Pancreas (tissue), 10 donors: Measurements from ENCODE around the gene IQGAP3. TPM values are rescaled to one million over a fixed set of nuclear protein-coding genes. Genes with fewer than 3 reads are reported as not detected.

Experiments used
- ATAC-seq, 4 donors: fragments of 200-7000 bp; cut with Tn5 transposase; one replicate each; pipeline versions ENCODE4 v1.8.0 to v1.9.1; 2020; ENCODE audit warnings: mild to moderate bottlenecking in 4 of 4, moderate library complexity in 4 of 4
- DNase-seq, 6 donors: peaks; one replicate each; pipeline ENCODE4 v3.0.0-alpha.2; 2020
- FAIRE-seq: peaks from 2 replicates; lab custom pipeline; 2012; peaks lifted over from hg19 to GRCh38; lab: Jason Lieb, UNC
- H3K27ac ChIP-seq, 4 donors: fragments of 200-600 bp; sonication (generic); 1 replicate in 3 of 4; 2 replicates in 1 of 4; pipeline versions ENCODE4 v1.5.0 to v1.8.0; 2020
- H3K27me3 ChIP-seq, 4 donors: fragments of 200-600 bp; one replicate each; pipeline ENCODE4 v1.8.0; 2021
- H3K36me3 ChIP-seq, 3 donors: fragments of 200-600 bp; sonication (generic) in 1 of 3; one replicate each; pipeline versions ENCODE4 v1.5.0 to v1.8.0; 2020 to 2021
- H3K4me1 ChIP-seq, 3 donors: fragments of 200-600 bp; one replicate each; pipeline ENCODE4 v1.8.0; 2021
- H3K4me3 ChIP-seq, 4 donors: fragments of 200-600 bp; sonication (generic) in 2 of 4; one replicate each; pipeline versions ENCODE4 v1.5.0 to v1.8.0; 2020 to 2021
- H3K9me3 ChIP-seq, 4 donors: fragments of 200-600 bp; one replicate each; pipeline ENCODE4 v1.8.0; 2021
- WGBS, 2 donors: extraction: QIAGEN DNeasy Blood & Tissue Kit; methylation state at CpG; one replicate each; pipeline ENCODE4 v1.1.7; 2013; 5-methylcytosine and 5-hydroxymethylcytosine counted together
- intact Hi-C, 3 donors: fragments of 100-400 bp; cut with DNase I; formaldehyde crosslinking; loops; one replicate each; pipeline versions ENCODE4 v1.11.1 to v1.14.2; 2022
- polyA plus RNA-seq, 2 donors: library from polyadenylated mRNA; stranded (reverse); fragments of 200-250 nt; gene quantifications; one replicate each; pipeline ENCODE4 v1.2.3, GENCODE V29; 2013
- total RNA-seq, 6 donors: library from RNA; stranded (reverse); fragmentation: NEBNext Ultra II Directional in 4 of 6; extraction: Animal tissue kit (Norgen Biotek cat#: 25700) in 4 of 6; gene quantifications; one replicate each; pipeline versions ENCODE4 v1.2.1 to v1.2.4, GENCODE V29; 2021 to 2023
- TF ChIP-seq, protein P1 (sequence below), 4 donors: fragments of 200-600 bp; sonication (generic) in 3 of 4; IDR thresholded peaks; one replicate each; pipeline versions ENCODE4 v1.5.0 to v1.8.0; 2021; ENCODE audit warnings: antibody characterized with exemption in 4 of 4
- donor health status: healthy with polysubstance abuse.
- donor health status: DM: no; HTN: no; CAD: no; lungs with moderate emphysema.
- donor health status: DM: no; HTN: no; CAD: no.
- donor health status: control.
- donor health status: control.
- donor health status: Bipolar disorder and iron deficiency.
- donor health status: DM: yes; HTN: yes; CAD: no.
- donor health status: DM: no; HTN: no; CAD: no.
- donor health status: DM: no; HTN: no; CAD: no.
- donor health status: DM: yes; HTN: yes; CAD: no.

Gene IQGAP3
- total and polyA plus RNA-seq, 8 donors, result 0.02 to 0.90 (median 0.23) TPM; not detected in 1

DNA sequence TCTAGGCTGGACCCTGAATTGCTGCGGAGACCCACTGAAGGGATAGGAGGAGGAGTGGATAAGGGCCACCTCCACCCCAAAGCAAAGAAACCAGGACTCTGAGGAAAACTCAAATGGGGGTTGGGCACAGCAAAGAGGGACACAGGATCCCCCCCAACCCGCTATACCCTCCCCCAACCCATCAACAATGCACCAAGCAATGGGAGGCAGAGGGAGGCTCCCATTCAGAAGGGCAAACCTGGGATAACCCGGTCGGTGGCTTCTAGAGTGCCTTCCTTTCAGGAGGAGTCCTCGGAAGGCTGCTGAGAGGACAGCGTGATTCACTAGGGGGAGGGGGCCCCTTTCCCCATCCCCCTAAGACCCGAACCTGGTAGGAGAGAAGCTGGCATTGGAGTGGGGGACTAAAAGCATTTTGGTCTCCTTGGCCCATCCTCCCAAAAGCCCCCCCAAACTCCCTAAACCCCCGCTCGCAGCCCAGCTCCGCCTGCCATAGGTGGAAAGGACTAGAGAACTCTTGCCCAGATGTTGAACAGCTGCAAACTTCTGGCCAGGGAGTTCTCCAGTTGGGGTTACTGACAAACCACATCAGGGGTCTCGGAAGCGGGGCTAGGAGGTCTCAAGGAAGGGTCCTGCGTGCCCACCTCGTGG is 73.0 kb downstream of the IQGAP3 start:
- FAIRE-seq, result no peak
- Histone ChIP-seq H3K9me3 (no peaks in the 10 kb centered on the region), H3K27me3 (no peaks in the 10 kb centered on the region), H3K4me1 (peaks cover 55 to 69% (median 63%) of the 10 kb centered on the region in 3 donors), H3K36me3 (no peaks in the 10 kb centered on the region), H3K27ac (peak overlapping the region; percentile 99 to 100 (median 100)), H3K4me3 (peak overlapping the region; percentile 95 to 98 (median 98))
- ATAC-seq, result peak in 2 of 4 donors; percentile 0 to 6
- 0 to 1% methylated on average over 14 of the region's 14 CpGs for WGBS, 2 donors
- DNase-seq, result peak in 2 of 6 donors; percentile 42 to 46
- TF ChIP-seq, protein P1, sequence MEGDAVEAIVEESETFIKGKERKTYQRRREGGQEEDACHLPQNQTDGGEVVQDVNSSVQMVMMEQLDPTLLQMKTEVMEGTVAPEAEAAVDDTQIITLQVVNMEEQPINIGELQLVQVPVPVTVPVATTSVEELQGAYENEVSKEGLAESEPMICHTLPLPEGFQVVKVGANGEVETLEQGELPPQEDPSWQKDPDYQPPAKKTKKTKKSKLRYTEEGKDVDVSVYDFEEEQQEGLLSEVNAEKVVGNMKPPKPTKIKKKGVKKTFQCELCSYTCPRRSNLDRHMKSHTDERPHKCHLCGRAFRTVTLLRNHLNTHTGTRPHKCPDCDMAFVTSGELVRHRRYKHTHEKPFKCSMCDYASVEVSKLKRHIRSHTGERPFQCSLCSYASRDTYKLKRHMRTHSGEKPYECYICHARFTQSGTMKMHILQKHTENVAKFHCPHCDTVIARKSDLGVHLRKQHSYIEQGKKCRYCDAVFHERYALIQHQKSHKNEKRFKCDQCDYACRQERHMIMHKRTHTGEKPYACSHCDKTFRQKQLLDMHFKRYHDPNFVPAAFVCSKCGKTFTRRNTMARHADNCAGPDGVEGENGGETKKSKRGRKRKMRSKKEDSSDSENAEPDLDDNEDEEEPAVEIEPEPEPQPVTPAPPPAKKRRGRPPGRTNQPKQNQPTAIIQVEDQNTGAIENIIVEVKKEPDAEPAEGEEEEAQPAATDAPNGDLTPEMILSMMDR (IDR thresholded peaks at IDR 0.05), result no peak
- intact Hi-C loops, result loop anchor here in 2 of 3 donors (5.0 kb wide), 1 partner anchor 37 kb away; no protein-coding TSS in a partner anchor

DNA sequence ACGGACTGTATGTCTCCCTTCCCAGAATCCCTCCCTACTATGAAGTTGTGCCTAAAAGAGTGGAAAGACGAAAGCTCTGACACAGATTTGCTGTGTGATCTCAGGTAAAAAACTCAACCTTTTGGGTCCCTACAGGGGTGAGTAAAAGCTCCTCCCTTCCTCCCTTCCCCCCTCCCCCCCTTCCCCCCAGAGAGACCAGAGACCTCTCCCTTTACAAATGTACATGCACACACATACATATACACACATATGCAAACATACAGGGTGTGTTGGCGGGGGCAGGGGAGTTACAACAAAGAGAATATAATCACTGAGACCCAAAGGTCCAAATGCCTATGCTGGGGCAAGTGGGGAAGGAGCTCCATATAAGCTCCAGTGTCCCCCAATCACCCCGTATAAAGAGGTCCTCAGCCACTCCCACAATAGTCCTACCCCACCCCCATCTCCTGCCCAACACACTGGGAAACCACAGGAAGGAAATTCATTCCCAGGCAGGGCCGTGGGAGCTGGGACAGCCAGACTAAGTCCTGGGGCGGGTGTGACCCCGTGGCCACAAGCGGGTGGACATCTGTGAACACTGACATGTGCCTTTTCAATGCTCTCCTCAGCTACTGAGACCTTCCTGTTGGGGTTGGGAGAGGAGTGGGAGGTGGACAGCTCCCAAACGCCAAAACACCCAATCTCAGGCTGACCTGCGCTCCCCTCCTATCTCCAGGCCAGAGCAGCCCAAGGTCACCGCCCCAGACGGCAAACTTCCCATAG is 73.8 kb downstream of the IQGAP3 start:
- TF ChIP-seq, protein P1 (IDR thresholded peaks at IDR 0.05), result no peak

DNA sequence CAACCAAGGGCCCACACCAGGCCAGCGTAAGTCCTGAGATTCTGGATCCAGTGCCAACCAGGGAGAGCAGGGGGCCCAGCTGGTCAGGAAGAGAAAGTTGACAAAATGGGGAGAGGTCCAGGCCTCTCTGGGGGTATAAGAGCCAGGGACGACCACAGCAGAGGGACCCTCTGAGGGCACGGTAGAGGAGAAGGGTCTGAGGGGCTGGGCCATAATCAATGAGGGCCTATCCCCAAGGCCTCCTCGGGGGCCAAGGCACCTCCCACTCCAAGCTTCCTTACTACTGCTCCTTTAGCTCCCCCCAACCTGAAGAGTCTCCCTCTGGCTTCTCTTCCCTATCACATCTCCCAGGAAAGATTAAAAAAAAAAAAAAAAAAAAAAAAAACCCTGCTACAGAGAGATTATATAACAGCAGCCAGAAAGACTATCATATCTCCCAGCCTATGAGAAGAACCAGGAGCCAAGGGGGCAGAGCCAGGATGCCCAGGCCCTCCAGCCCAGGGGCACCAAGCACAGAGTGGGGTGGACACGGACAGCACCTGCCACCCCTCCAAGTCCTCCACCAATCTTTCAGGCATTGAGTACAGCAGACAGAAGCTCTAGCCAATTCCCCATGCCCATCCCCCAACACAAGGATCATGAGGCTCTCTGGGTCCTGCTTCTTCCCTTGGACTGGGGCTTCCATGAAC is 74.5 kb downstream of the IQGAP3 start:
- WGBS, 2 donors, result 30 to 44% methylated on average over 5 of the region's 5 CpGs
- no peaks in the 10 kb centered on the region for H3K36me3 ChIP-seq
- FAIRE-seq (no peak), ATAC-seq (no peak), DNase-seq (peak in 4 of 6 donors; percentile 34 to 47 (median 38))
- intact Hi-C loops, result loop anchor here in 2 of 3 donors (5.0 kb wide), 1 partner anchor 36 kb away; no protein-coding TSS in a partner anchor
- H3K4me3 ChIP-seq, result peak overlapping the region in 2 of 4 donors; percentile 97 to 98
- TF ChIP-seq, protein P1 (IDR thresholded peaks at IDR 0.05), result no peak
- H3K27me3 ChIP-seq, result no peaks in the 10 kb centered on the region
- peaks cover 62 to 69% (median 62%) of the 10 kb centered on the region in 3 donors for H3K4me1 ChIP-seq
- no peaks in the 10 kb centered on the region for H3K9me3 ChIP-seq
- peak overlapping the region in 2 of 4 donors; percentile 99 to 100 for H3K27ac ChIP-seq

More for the DNA sequence above, 73.8 kb downstream of the IQGAP3 start:
- H3K9me3 ChIP-seq, result no peaks in the 10 kb centered on the region
- 9% methylated on average over 12 of the region's 12 CpGs for WGBS, 2 donors
- no peaks in the 10 kb centered on the region for H3K36me3 ChIP-seq
- DNase-seq (peak in 5 of 6 donors; percentile 57 to 79 (median 67)), ATAC-seq (peak in 3 of 4 donors; percentile 2 to 35 (median 17)), FAIRE-seq (no peak)
- peak overlapping the region; percentile 95 to 98 (median 98) for H3K4me3 ChIP-seq
- intact Hi-C loops, result loop anchor here in 2 of 3 donors (5.0 kb wide), 1 partner anchor 36 kb away; no protein-coding TSS in a partner anchor
- H3K27ac ChIP-seq, result peak overlapping the region; percentile 99 to 100 (median 100)
- H3K27me3 ChIP-seq, result no peaks in the 10 kb centered on the region
- peaks cover 58 to 69% (median 63%) of the 10 kb centered on the region in 3 donors for H3K4me1 ChIP-seq

DNA sequence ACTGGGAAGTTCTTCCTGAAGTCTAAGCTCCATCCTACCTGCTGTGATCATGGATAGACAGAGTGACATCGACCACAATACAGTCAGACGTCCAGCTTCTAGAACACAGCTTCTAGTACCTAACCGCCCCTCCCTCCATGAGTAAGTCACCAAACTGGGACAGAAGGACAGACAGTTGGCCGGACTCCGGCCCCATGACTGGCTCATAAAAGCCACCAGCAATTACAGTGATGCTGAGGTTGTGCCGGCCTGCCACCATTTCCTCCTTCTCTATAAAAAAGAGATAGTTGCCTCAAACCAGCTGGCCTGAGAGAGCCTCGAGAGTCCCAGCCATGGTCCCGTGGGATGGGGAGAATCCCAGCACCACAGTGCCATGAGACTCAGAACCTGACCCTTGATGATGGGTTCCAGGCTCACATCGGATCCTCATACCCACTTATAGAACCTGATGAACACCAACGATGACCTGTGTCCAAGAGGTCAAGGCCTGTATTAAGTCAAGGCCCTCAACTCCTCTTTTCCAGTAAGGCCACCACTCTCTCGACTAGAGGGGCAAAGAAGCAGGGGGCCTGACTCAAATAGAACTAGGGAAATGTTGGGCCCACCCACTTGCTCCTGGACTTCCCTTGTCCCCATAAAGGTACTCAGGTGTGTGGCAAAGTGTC is 75.2 kb downstream of the IQGAP3 start:
- FAIRE-seq (no peak), ATAC-seq (no peak), DNase-seq (peak in 1 of 6 donors; percentile 23)
- peak overlapping the region in 2 of 4 donors; percentile 1 to 98 for H3K4me3 ChIP-seq
- intact Hi-C loops, result loop anchor here in 2 of 3 donors (5.0 kb wide), 1 partner anchor 35 kb away; no protein-coding TSS in a partner anchor
- H3K27me3 ChIP-seq, result no peaks in the 10 kb centered on the region
- no peaks in the 10 kb centered on the region for H3K9me3 ChIP-seq
- H3K27ac ChIP-seq, result peak overlapping the region in 2 of 4 donors; percentile 99 to 100
- WGBS, 2 donors, result 34 to 54% methylated on average over 11 of the region's 11 CpGs
- TF ChIP-seq, protein P1 (IDR thresholded peaks at IDR 0.05), result no peak
- H3K4me1 ChIP-seq, result peaks cover 59 to 69% (median 61%) of the 10 kb centered on the region in 3 donors
- H3K36me3 ChIP-seq, result no peaks in the 10 kb centered on the region
